ENCODE results near the gene TFAM.
"Not testable (repeated sequence)": the region's sequence is repeated elsewhere in the genome, so short reads cannot be mapped to it uniquely, and the experiment has no call there.

TFAM gene

GRCh38 chr10:58373442-58373827 lies 11.8 kb upstream of the TFAM start:
- DNase-seq = no peak

- DNase-seq = no peak
Observed at GRCh38 chr10:58382489-58382995, 2.7 kb upstream of the TFAM start.

GRCh38 chr10:58384095-58384494 lies 1.1 kb upstream of the TFAM start:
- no peak for DNase-seq

- DNase-seq = no peak
Observed at GRCh38 chr10:58384544-58384998, 639 bp upstream of the TFAM start.

GRCh38 chr10:58385784-58386112 lies 538 bp downstream of the TFAM start:
- no peak for DNase-seq

- DNase-seq = no peak
Observed at GRCh38 chr10:58389024-58389423, 3.8 kb downstream of the TFAM start.

- DNase-seq = no peak
Observed at GRCh38 chr10:58393317-58393716, 8.1 kb downstream of the TFAM start.

- DNase-seq = no peak
Observed at GRCh38 chr10:58394471-58394870, 9.3 kb downstream of the TFAM start.

GRCh38 chr10:58396057-58396456 lies 10.8 kb downstream of the TFAM start:
- DNase-seq = no peak

GRCh38 chr10:58397830-58398229 lies 12.6 kb downstream of the TFAM start:
- DNase-seq = no peak

GRCh38 chr10:58399410-58399809 lies 14.2 kb downstream of the TFAM start:
- no peak for DNase-seq

- no peak for DNase-seq
Observed at GRCh38 chr10:58400609-58401008, 15.4 kb downstream of the TFAM start.

GRCh38 chr10:58404001-58404400 lies 18.8 kb downstream of the TFAM start:
- DNase-seq = no peak

GRCh38 chr10:58409956-58410610 lies 24.9 kb downstream of the TFAM start:
- DNase-seq = no peak

GRCh38 chr10:58412502-58412961 lies 27.3 kb downstream of the TFAM start:
- DNase-seq = no peak

GRCh38 chr10:58414270-58415041 lies 29.2 kb downstream of the TFAM start:
- DNase-seq = no peak

GRCh38 chr10:58415757-58416156 lies 30.5 kb downstream of the TFAM start:
- no peak for DNase-seq

GRCh38 chr10:58417902-58418301 lies 32.7 kb downstream of the TFAM start:
- DNase-seq = not testable (repeated sequence)

GRCh38 chr10:58424176-58424575 lies 39.0 kb downstream of the TFAM start:
- no peak for DNase-seq

- DNase-seq = not testable (repeated sequence)
Observed at GRCh38 chr10:58428436-58428835, 43.2 kb downstream of the TFAM start.

GRCh38 chr10:58431903-58432302 lies 46.7 kb downstream of the TFAM start:
- DNase-seq = no peak

- DNase-seq = no peak
Observed at GRCh38 chr10:58433066-58433465, 47.9 kb downstream of the TFAM start.

GRCh38 chr10:58433571-58433970 lies 48.4 kb downstream of the TFAM start:
- DNase-seq = no peak

GRCh38 chr10:58435297-58435985 lies 50.2 kb downstream of the TFAM start:
- no peak for DNase-seq
